SK-N-SH treated with all-trans-retinoic acid at 6 μM for 48 hours (cell line): ENCODE data around the gene TBXAS1.

Source experiments
- TCF4 ChIP-seq: fragments of 250-450 bp; sonication (Bioruptor Pico); IDR thresholded peaks from 2 replicates; pipeline ENCODE4 v1.8.0; 2021; ENCODE audit warnings: mild to moderate bottlenecking, moderate library complexity, borderline replicate concordance
- TOX ChIP-seq: fragments of 250-450 bp; sonication (Bioruptor Pico); IDR thresholded peaks from 2 replicates; pipeline ENCODE4 v1.8.0; 2021; ENCODE audit warnings: mild to moderate bottlenecking, moderate library complexity, borderline replicate concordance

- TF ChIP-seq TCF4 (CRISPR knock-in tag) (no peak), TOX (CRISPR knock-in tag) (no peak)
These were observed 126.2 kb downstream of the TBXAS1 start for GRCh38 chr7:139955109-139955820.
